ENCODE results near the gene TMC5.

The TMC5 gene

GRCh38 chr16:19478505-19478904 lies 60.8 kb downstream of the TMC5 start:
- TF ChIP-seq CTCF (conservative IDR thresholded peaks at IDR 0.05; ENCODE audit: control insufficient read depth, insufficient read depth, low read depth, low read length) = no peak
- no peak for DNase-seq (ENCODE audit: low read depth)
- H3K4me3 ChIP-seq (ENCODE audit: control insufficient read depth, low read depth, low read length) = no peak overlapping the region

- no peak overlapping the region for H3K4me3 ChIP-seq (ENCODE audit: control insufficient read depth, low read depth, low read length)
- TF ChIP-seq CTCF (conservative IDR thresholded peaks at IDR 0.05; ENCODE audit: control insufficient read depth, insufficient read depth, low read depth, low read length) = no peak
- DNase-seq (ENCODE audit: low read depth) = no peak
Observed at GRCh38 chr16:19479302-19479721, 61.6 kb downstream of the TMC5 start.

- DNase-seq (ENCODE audit: low read depth) = peak; percentile 9
- no peak overlapping the region for H3K4me3 ChIP-seq (ENCODE audit: control insufficient read depth, low read depth, low read length)
- TF ChIP-seq CTCF (conservative IDR thresholded peaks at IDR 0.05; ENCODE audit: control insufficient read depth, insufficient read depth, low read depth, low read length) = no peak
Observed at GRCh38 chr16:19481296-19481695, 63.6 kb downstream of the TMC5 start.

- no peak overlapping the region for H3K4me3 ChIP-seq (ENCODE audit: control insufficient read depth, low read depth, low read length)
- DNase-seq (ENCODE audit: low read depth) = no peak
- TF ChIP-seq CTCF (conservative IDR thresholded peaks at IDR 0.05; ENCODE audit: control insufficient read depth, insufficient read depth, low read depth, low read length) = no peak
Observed at GRCh38 chr16:19481769-19482168, 64.1 kb downstream of the TMC5 start.

GRCh38 chr16:19482291-19482690 lies 64.6 kb downstream of the TMC5 start:
- no peak for DNase-seq (ENCODE audit: low read depth)
- no peak for TF ChIP-seq CTCF (conservative IDR thresholded peaks at IDR 0.05; ENCODE audit: control insufficient read depth, insufficient read depth, low read depth, low read length)
- no peak overlapping the region for H3K4me3 ChIP-seq (ENCODE audit: control insufficient read depth, low read depth, low read length)

- no peak overlapping the region for H3K4me3 ChIP-seq (ENCODE audit: control insufficient read depth, low read depth, low read length)
Observed at GRCh38 chr16:19484096-19484495, 66.4 kb downstream of the TMC5 start.

More at GRCh38 chr16:19484096-19484495, 66.4 kb downstream of the TMC5 start:
- TF ChIP-seq CTCF (conservative IDR thresholded peaks at IDR 0.05; ENCODE audit: control insufficient read depth, insufficient read depth, low read depth, low read length) = no peak
- DNase-seq (ENCODE audit: low read depth) = no peak

Data from fibroblast of mammary gland (primary cell).